ENCODE data around the gene ABCC1.
A peak's percentile ranks its signal among the peaks of the same experiment; 100 is the strongest.

The ABCC1 gene

DNA sequence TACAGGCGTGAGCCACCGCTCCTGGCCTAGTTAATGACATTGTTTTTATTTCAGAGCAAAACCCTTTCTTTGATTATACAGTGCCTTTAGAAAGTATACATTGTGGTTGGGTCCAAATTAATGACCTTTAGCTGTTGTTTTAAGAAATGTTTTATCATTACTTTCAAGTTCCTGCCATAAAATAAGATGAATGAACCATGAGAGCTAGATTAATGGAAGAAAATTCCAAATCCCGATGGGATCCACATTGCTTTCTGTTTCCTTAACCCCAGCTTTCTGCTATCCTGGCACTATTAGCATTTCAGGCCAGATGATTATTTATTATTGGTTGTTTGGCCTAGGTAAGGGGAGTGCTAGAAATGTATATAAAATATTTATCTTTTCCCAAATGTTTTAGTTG lies 131.7 kb downstream of the ABCC1 start:
- Histone ChIP-seq H3K9me3 (ENCODE audit: insufficient read depth, low read length, severe bottlenecking) (no peaks in the 10 kb centered on the region), H3K4me2 (ENCODE audit: insufficient read depth, low read length) (no peak overlapping the region), H3K27me3 (ENCODE audit: insufficient read depth, low read length, poor library complexity) (no peaks in the 10 kb centered on the region), H3K79me2 (ENCODE audit: insufficient read depth, low read length) (no peaks in the 10 kb centered on the region), H3K27ac (ENCODE audit: low read length) (no peak overlapping the region), H3K36me3 (ENCODE audit: insufficient read depth, low read length) (peaks cover 81% of the 10 kb centered on the region), H3K9ac (ENCODE audit: low read depth, low read length) (no peak overlapping the region), H2AFZ (ENCODE audit: low read depth, low read length) (no peak overlapping the region), H4K20me1 (ENCODE audit: insufficient read depth, low read length) (peaks cover 10% of the 10 kb centered on the region; the same call in 1 of the 2 replicates), H3K4me3 (ENCODE audit: low read depth in 1 of 2, low read length in 2 of 2) (no peak overlapping the region), H3K4me1 (ENCODE audit: insufficient read depth, low read length) (no peaks in the 10 kb centered on the region)
- TF ChIP-seq CTCF (IDR thresholded peaks at IDR 0.05; ENCODE audit: borderline replicate concordance, extremely low read depth, low read length, poor library complexity, severe bottlenecking) (no peak), EZH2 (IDR thresholded peaks at IDR 0.05; ENCODE audit: borderline replicate concordance, low read depth, low read length, severe bottlenecking) (no peak)
- no peak for ATAC-seq (ENCODE audit: insufficient read depth, low read depth)
- no peak for DNase-seq

DNA sequence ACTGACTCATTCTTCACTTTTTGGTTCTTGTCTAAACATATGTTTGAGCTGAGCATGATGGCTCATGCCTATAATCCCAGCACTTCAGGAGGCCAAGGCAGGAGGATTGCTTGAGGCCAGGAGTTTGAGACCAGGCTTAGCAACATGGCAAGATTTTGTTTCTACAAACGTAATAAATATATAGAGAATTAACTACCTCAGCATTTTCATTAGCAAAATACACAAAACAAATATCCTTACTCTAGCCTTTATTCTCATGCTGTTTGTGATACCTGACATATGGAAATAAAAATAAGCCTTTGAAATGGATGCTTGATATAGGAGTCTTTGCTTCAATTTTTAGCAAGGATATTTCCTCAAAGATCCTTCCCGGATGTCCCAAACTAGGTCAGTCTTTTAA lies 132.8 kb downstream of the ABCC1 start:
- Histone ChIP-seq H3K9ac (ENCODE audit: low read depth, low read length) (no peak overlapping the region), H3K27me3 (ENCODE audit: insufficient read depth, low read length, poor library complexity) (no peaks in the 10 kb centered on the region), H3K4me3 (ENCODE audit: low read depth in 1 of 2, low read length in 2 of 2) (no peak overlapping the region), H3K27ac (ENCODE audit: low read length) (no peak overlapping the region), H2AFZ (ENCODE audit: low read depth, low read length) (no peak overlapping the region), H3K4me1 (ENCODE audit: insufficient read depth, low read length) (no peaks in the 10 kb centered on the region), H3K79me2 (ENCODE audit: insufficient read depth, low read length) (no peaks in the 10 kb centered on the region), H4K20me1 (ENCODE audit: insufficient read depth, low read length) (peaks cover 3% of the 10 kb centered on the region; the same call in 1 of the 2 replicates), H3K36me3 (ENCODE audit: insufficient read depth, low read length) (peaks cover 81% of the 10 kb centered on the region), H3K9me3 (ENCODE audit: insufficient read depth, low read length, severe bottlenecking) (no peaks in the 10 kb centered on the region), H3K4me2 (ENCODE audit: insufficient read depth, low read length) (no peak overlapping the region)
- TF ChIP-seq EZH2 (IDR thresholded peaks at IDR 0.05; ENCODE audit: borderline replicate concordance, low read depth, low read length, severe bottlenecking) (no peak), CTCF (IDR thresholded peaks at IDR 0.05; ENCODE audit: borderline replicate concordance, extremely low read depth, low read length, poor library complexity, severe bottlenecking) (no peak)
- ATAC-seq (ENCODE audit: insufficient read depth, low read depth): no peak
- no peak for DNase-seq

DNA sequence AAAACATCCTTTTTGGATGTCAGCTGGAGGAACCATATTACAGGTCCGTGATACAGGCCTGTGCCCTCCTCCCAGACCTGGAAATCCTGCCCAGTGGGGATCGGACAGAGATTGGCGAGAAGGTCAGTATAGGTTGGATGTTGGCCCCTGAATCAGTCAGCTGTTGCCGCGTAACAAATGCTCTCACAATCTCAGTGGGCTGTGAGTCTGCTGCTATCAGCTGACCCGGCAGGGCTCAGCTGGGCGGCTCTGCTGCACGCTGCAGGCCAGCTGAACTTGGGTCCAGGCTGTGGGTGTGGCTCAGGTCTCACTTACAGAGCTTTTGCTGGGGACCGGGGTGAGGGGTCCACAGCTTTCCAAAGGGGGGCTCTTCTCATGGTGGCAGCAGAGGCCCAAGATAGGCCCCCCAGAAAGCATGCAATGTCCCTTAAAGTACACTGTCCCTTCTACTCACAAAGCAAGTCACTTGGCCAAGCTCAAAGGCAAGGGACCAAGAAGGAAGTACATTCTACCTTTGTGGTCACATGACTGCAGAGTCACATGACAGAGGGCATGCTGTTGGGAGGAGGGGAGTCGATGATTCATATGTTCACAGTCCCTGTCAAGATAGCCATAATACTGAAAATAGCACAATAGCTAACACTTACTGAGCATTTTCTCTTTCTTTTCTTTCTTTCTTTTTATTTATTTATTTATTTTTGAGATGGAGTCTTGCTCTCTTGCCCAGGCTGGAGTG lies 134.2 kb downstream of the ABCC1 start:
- H3K27ac ChIP-seq (ENCODE audit: low read length): no peak overlapping the region
- no peaks in the 10 kb centered on the region for H3K27me3 ChIP-seq (ENCODE audit: insufficient read depth, low read length, poor library complexity)
- H3K4me1 ChIP-seq (ENCODE audit: insufficient read depth, low read length): no peaks in the 10 kb centered on the region
- ATAC-seq (ENCODE audit: insufficient read depth, low read depth) (no peak; the same call in 2 of the 3 replicates), DNase-seq (peak; percentile 32)
- no peak overlapping the region for H3K4me2 ChIP-seq (ENCODE audit: insufficient read depth, low read length)
- TF ChIP-seq CTCF (IDR thresholded peaks at IDR 0.05; ENCODE audit: borderline replicate concordance, extremely low read depth, low read length, poor library complexity, severe bottlenecking): no peak
- TF ChIP-seq EZH2 (IDR thresholded peaks at IDR 0.05; ENCODE audit: borderline replicate concordance, low read depth, low read length, severe bottlenecking): no peak
- no peak overlapping the region for H2AFZ ChIP-seq (ENCODE audit: low read depth, low read length)
- peaks cover 79% of the 10 kb centered on the region for H3K36me3 ChIP-seq (ENCODE audit: insufficient read depth, low read length)
- no peaks in the 10 kb centered on the region for H3K79me2 ChIP-seq (ENCODE audit: insufficient read depth, low read length)
- H3K9ac ChIP-seq (ENCODE audit: low read depth, low read length): no peak overlapping the region
- no peak overlapping the region for H3K4me3 ChIP-seq (ENCODE audit: low read depth in 1 of 2, low read length in 2 of 2)
- no peaks in the 10 kb centered on the region; the same call in 1 of the 2 replicates for H4K20me1 ChIP-seq (ENCODE audit: insufficient read depth, low read length)
- no peaks in the 10 kb centered on the region for H3K9me3 ChIP-seq (ENCODE audit: insufficient read depth, low read length, severe bottlenecking)

Data from DND-41 (cell line).